HL-60 (cell line): ENCODE measurements around the gene ZNF672.

Experiments
- GABPA ChIP-seq: IDR thresholded peaks from 2 replicates; pipeline ENCODE4 v1.6.1; 2012; ENCODE audit warnings: low read depth
- POLR2AphosphoS5 ChIP-seq: IDR thresholded peaks from 2 replicates; pipeline ENCODE4 v1.6.1; 2012; ENCODE audit warnings: low read depth
- TF ChIP-seq, protein P1 (sequence below): IDR thresholded peaks from one replicate; pipeline ENCODE4 v1.5.1; 2011; ENCODE audit warnings: low read length, control low read depth, inconsistent platforms; ENCODE audit not compliant: insufficient read depth
- TF ChIP-seq, protein P2 (sequence below): IDR thresholded peaks from 2 replicates; pipeline ENCODE4 v1.6.1; 2012; ENCODE audit warnings: low read depth; ENCODE audit not compliant: insufficient replicate concordance

DNA sequence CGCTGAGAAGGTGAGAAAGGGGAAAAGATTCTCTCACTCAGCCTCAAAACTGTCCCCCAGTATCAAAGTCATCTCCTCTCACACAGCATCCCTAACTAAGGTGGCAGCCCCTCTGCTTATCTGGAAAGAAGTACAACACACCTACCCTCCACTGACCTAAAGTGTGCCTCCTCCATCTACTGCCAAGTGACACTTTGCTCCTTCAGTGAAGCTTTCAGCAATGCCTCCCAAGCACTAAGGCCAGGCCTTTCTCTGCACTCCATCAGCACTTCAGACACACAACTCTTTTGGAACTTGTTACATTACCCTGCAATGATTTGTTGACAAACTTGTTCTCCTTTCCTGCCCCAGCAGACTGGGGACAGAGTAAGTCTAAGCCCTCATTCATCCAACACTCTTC lies 13.7 kb upstream of the ZNF672 start:
- TF ChIP-seq, protein P1, sequence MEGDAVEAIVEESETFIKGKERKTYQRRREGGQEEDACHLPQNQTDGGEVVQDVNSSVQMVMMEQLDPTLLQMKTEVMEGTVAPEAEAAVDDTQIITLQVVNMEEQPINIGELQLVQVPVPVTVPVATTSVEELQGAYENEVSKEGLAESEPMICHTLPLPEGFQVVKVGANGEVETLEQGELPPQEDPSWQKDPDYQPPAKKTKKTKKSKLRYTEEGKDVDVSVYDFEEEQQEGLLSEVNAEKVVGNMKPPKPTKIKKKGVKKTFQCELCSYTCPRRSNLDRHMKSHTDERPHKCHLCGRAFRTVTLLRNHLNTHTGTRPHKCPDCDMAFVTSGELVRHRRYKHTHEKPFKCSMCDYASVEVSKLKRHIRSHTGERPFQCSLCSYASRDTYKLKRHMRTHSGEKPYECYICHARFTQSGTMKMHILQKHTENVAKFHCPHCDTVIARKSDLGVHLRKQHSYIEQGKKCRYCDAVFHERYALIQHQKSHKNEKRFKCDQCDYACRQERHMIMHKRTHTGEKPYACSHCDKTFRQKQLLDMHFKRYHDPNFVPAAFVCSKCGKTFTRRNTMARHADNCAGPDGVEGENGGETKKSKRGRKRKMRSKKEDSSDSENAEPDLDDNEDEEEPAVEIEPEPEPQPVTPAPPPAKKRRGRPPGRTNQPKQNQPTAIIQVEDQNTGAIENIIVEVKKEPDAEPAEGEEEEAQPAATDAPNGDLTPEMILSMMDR = no peak
- TF ChIP-seq POLR2AphosphoS5 (no peak), GABPA (no peak)
- TF ChIP-seq, protein P2, sequence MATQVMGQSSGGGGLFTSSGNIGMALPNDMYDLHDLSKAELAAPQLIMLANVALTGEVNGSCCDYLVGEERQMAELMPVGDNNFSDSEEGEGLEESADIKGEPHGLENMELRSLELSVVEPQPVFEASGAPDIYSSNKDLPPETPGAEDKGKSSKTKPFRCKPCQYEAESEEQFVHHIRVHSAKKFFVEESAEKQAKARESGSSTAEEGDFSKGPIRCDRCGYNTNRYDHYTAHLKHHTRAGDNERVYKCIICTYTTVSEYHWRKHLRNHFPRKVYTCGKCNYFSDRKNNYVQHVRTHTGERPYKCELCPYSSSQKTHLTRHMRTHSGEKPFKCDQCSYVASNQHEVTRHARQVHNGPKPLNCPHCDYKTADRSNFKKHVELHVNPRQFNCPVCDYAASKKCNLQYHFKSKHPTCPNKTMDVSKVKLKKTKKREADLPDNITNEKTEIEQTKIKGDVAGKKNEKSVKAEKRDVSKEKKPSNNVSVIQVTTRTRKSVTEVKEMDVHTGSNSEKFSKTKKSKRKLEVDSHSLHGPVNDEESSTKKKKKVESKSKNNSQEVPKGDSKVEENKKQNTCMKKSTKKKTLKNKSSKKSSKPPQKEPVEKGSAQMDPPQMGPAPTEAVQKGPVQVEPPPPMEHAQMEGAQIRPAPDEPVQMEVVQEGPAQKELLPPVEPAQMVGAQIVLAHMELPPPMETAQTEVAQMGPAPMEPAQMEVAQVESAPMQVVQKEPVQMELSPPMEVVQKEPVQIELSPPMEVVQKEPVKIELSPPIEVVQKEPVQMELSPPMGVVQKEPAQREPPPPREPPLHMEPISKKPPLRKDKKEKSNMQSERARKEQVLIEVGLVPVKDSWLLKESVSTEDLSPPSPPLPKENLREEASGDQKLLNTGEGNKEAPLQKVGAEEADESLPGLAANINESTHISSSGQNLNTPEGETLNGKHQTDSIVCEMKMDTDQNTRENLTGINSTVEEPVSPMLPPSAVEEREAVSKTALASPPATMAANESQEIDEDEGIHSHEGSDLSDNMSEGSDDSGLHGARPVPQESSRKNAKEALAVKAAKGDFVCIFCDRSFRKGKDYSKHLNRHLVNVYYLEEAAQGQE = no peak
